ENCODE measurements around the gene ZNF618. TPM values are rescaled to one million over a fixed set of nuclear protein-coding genes. Genes with fewer than 3 reads are reported as not detected.

Gene ZNF618
- total RNA-seq, 1 experiment from 2014 or later = 1.2 TPM

DNA sequence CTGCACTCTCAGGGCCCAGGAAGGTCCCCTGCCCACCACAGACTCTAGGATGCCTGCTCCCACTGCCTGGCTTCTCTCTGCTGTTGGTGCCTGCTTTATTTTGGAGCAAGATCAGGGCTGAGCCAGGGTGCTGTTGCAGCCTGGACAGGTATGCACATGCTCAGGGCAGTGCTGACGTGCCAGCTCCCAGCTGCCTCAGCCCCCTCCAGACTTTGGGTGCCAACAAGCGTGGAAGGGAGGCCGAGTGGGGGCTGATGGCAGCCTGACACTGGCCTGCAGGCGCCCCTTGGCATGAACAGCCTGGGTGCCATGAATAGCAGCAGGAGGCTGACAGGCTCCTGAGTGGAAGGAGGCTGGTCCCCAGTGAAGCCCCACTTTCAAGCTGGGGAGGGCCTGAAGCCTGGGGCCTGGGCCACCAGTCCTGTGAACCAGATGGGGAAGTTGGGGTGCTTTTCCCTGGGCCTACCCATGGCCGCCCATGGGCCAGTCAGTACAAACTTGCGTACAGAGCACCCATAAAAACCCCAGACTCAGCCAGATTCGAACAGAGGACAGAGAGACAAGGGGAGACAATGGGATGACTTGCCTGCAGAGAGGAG, 195.2 kb downstream of the ZNF618 start:
- no peaks in the 10 kb centered on the region for H3K9me3 ChIP-seq
- 0 out of 2 replicates have a peak, but pooled peaks cover 3% of the 10 kb centered on the region for H3K4me1 ChIP-seq
- Mint-ChIP-seq H3K27ac (ENCODE audit: unreplicated experiment) (no peak overlapping the region), H3K9me3 (ENCODE audit: unreplicated experiment) (peaks cover 10% of the 10 kb centered on the region), H3K27me3 (ENCODE audit: insufficient read depth, unreplicated experiment) (no peaks in the 10 kb centered on the region), H3K4me1 (ENCODE audit: low read depth, unreplicated experiment) (no peaks in the 10 kb centered on the region), H3K36me3 (ENCODE audit: insufficient read depth, unreplicated experiment) (no peaks in the 10 kb centered on the region), H3K4me3 (ENCODE audit: unreplicated experiment) (no peak overlapping the region)
- H3K4me3 ChIP-seq (ENCODE audit: low read depth, low read length) = no peak overlapping the region
- intact Hi-C loops (cut with micrococcal nuclease; ENCODE audit: unreplicated experiment) = no loop called here
- no peaks in the 10 kb centered on the region for H3K27me3 ChIP-seq (replicated peaks; ENCODE audit: control insufficient read depth, insufficient read depth, low read length)
- ChIA-PET CTCF (no interaction called here), POLR2A (no interaction called here)
- H3K36me3 ChIP-seq (ENCODE audit: control insufficient read depth, insufficient read depth, low read length) = no peaks in the 10 kb centered on the region
- TF ChIP-seq, protein P1, sequence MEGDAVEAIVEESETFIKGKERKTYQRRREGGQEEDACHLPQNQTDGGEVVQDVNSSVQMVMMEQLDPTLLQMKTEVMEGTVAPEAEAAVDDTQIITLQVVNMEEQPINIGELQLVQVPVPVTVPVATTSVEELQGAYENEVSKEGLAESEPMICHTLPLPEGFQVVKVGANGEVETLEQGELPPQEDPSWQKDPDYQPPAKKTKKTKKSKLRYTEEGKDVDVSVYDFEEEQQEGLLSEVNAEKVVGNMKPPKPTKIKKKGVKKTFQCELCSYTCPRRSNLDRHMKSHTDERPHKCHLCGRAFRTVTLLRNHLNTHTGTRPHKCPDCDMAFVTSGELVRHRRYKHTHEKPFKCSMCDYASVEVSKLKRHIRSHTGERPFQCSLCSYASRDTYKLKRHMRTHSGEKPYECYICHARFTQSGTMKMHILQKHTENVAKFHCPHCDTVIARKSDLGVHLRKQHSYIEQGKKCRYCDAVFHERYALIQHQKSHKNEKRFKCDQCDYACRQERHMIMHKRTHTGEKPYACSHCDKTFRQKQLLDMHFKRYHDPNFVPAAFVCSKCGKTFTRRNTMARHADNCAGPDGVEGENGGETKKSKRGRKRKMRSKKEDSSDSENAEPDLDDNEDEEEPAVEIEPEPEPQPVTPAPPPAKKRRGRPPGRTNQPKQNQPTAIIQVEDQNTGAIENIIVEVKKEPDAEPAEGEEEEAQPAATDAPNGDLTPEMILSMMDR (IDR thresholded peaks at IDR 0.05; ENCODE audit: insufficient read depth in 1 of 2, low read depth in 1 of 2, low read length in 1 of 2, severe bottlenecking in 1 of 2, unreplicated experiment in 1 of 2) = no peak
- BruUV-seq (replicated peaks) = no TSS peak
- DNase-seq = no peak

DNA sequence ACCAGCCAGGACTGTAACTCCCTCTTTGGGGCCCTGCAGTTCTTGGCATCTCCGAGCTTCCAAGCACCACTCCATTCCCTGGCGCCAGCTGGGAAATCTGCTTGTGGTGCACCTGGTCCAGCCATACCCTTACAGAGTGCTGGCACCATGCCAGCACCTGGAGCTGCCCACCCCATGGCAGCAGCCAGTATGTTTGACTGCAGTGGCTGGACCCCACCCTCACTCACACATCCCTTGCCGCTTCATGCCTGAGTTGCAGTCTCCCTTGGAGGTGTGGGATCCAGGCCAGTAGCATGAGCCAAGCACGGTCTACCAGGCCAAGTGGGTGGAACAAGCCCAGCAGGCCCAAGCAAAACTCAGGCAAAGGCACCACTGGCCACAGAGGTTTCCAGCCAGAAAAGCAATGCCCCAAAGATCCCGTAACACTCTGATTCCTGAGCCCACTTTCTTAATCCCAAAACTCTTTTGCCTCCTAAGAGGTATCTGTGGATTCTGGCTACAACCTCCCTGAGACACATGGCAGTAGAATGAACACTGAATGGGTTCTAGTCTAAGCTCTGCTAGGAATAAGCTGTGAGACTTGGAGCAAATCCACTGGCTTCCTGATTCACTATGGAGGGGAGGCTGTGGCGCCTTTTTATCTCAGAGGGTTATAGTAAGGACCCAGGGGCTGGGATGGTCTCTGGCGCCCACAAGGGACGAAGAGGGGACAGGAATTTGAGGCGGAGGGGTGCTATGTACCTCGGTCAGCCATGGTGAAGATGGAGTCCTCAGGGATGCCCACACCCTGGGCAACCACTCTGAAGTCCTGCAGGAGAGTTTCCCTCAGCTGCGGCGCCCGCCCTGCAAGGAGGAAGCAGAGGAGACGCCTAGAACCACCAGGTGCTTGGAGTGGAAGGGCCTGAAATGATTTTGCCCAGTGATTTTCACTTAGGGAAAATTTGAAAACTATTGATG, 196.4 kb downstream of the ZNF618 start:
- POLR2A ChIA-PET = no interaction called here

DNA sequence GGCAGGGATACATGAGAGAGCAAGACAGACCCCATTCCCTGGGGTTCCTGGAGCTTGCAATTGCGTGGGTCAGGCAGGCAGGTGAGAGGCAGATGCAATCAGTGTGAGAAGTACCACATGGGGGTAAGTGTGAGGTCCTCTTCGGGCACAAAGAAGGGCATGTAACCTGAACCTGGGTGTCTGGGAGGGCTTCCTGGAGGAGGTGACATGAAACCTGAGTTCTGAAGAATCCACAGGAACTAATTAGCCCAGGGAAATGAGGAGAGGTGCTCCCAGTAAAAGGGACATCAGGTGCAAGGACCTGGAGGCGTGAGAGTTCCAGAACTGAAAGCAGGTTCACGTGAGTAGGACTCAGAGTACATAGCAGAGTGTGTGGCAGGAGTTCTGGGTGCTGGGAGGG, 199.5 kb downstream of the ZNF618 start:
- intact Hi-C loops (cut with micrococcal nuclease; ENCODE audit: unreplicated experiment) = no loop called here
- H3K27me3 Mint-ChIP-seq (ENCODE audit: insufficient read depth, unreplicated experiment) = no peaks in the 10 kb centered on the region
- TF ChIP-seq, protein P1 (IDR thresholded peaks at IDR 0.05; ENCODE audit: insufficient read depth in 1 of 2, low read depth in 1 of 2, low read length in 1 of 2, severe bottlenecking in 1 of 2, unreplicated experiment in 1 of 2) = no peak
- H3K4me3 ChIP-seq (ENCODE audit: low read depth, low read length) = no peak overlapping the region
- peak overlapping the region; percentile 42 for H3K27ac Mint-ChIP-seq (ENCODE audit: unreplicated experiment)
- no peak for DNase-seq
- peaks cover 30% of the 10 kb centered on the region for H3K4me1 ChIP-seq
- H3K9me3 Mint-ChIP-seq (ENCODE audit: unreplicated experiment) = peaks cover 10% of the 10 kb centered on the region
- 0 out of 2 replicates have a peak, but pooled peaks cover 2% of the 10 kb centered on the region for H3K36me3 ChIP-seq (ENCODE audit: control insufficient read depth, insufficient read depth, low read length)
- no peaks in the 10 kb centered on the region for H3K36me3 Mint-ChIP-seq (ENCODE audit: insufficient read depth, unreplicated experiment)
- no peaks in the 10 kb centered on the region for H3K27me3 ChIP-seq (replicated peaks; ENCODE audit: control insufficient read depth, insufficient read depth, low read length)
- peaks cover 20% of the 10 kb centered on the region for H3K4me1 Mint-ChIP-seq (ENCODE audit: low read depth, unreplicated experiment)
- ChIA-PET CTCF (no interaction called here), POLR2A (no interaction called here)
- BruUV-seq (replicated peaks) = no TSS peak
- peaks cover 6% of the 10 kb centered on the region; the same call in 1 of the 2 replicates for H3K9me3 ChIP-seq
- no peak overlapping the region for H3K4me3 Mint-ChIP-seq (ENCODE audit: unreplicated experiment)

More for the DNA sequence above, 196.4 kb downstream of the ZNF618 start:
- no peak for DNase-seq
- Mint-ChIP-seq H3K4me1 (ENCODE audit: low read depth, unreplicated experiment) (peaks cover 8% of the 10 kb centered on the region), H3K27ac (ENCODE audit: unreplicated experiment) (no peak overlapping the region), H3K4me3 (ENCODE audit: unreplicated experiment) (no peak overlapping the region), H3K9me3 (ENCODE audit: unreplicated experiment) (peaks cover 10% of the 10 kb centered on the region), H3K27me3 (ENCODE audit: insufficient read depth, unreplicated experiment) (no peaks in the 10 kb centered on the region), H3K36me3 (ENCODE audit: insufficient read depth, unreplicated experiment) (no peaks in the 10 kb centered on the region)
- CTCF ChIA-PET = no interaction called here
- Histone ChIP-seq H3K4me3 (ENCODE audit: low read depth, low read length) (no peak overlapping the region), H3K4me1 (0 out of 2 replicates have a peak, but pooled peaks cover 3% of the 10 kb centered on the region), H3K36me3 (ENCODE audit: control insufficient read depth, insufficient read depth, low read length) (no peaks in the 10 kb centered on the region), H3K9me3 (no peaks in the 10 kb centered on the region), H3K27me3 (replicated peaks; ENCODE audit: control insufficient read depth, insufficient read depth, low read length) (no peaks in the 10 kb centered on the region)
- TF ChIP-seq, protein P1 (IDR thresholded peaks at IDR 0.05; ENCODE audit: insufficient read depth in 1 of 2, low read depth in 1 of 2, low read length in 1 of 2, severe bottlenecking in 1 of 2, unreplicated experiment in 1 of 2) = no peak
- intact Hi-C loops (cut with micrococcal nuclease; ENCODE audit: unreplicated experiment) = loop anchor here (1.0 kb wide), 1 partner anchor 8 kb away; no protein-coding TSS in a partner anchor
- BruUV-seq (replicated peaks) = no TSS peak
